Erythroblast (primary cell): ENCODE results near the gene WDR43.

Experiments used
- GATA1 ChIP-seq: IDR thresholded peaks from 2 replicates; pipeline ENCODE4 v1.6.1; 2011; ENCODE audit warnings: low read depth, mild to moderate bottlenecking, control low read depth, low read length, moderate library complexity
- POLR2A ChIP-seq: IDR thresholded peaks from 2 replicates; pipeline ENCODE4 v1.6.1; 2011; ENCODE audit warnings: mild to moderate bottlenecking, low read length

- no peak for TF ChIP-seq POLR2A
- no peak for TF ChIP-seq GATA1
Observed at GRCh38 chr2:28958689-28959088, 64.2 kb downstream of the WDR43 start.
